GM10248 (cell line): ENCODE results near the gene HTR2A.

Experiments
- CTCF ChIA-PET: fragments of 300-600 bp; sonication (Branson Sonifier 250); formaldehyde crosslinking; extraction: SDS; loops from one replicate; lab custom pipeline; 2021; ENCODE audit warnings: antibody characterized with exemption; lab: Yijun Ruan, JAX
- POLR2A ChIA-PET: fragments of 350-650 bp; sonication (Branson Sonifier 250); formaldehyde crosslinking; extraction: SDS; loops from one replicate; lab custom pipeline; 2020; ENCODE audit warnings: antibody characterized with exemption; lab: Yijun Ruan, JAX
- DNase-seq: peaks from one replicate; pipeline ENCODE4 v3.0.0; 2012; ENCODE audit errors: extremely low spot score
- TF ChIP-seq, protein P1 (sequence below): IDR thresholded peaks from 2 replicates; pipeline ENCODE4 v1.5.1; 2012; ENCODE audit warnings: mild to moderate bottlenecking, low read depth; ENCODE audit errors: extremely low read depth, missing control alignments, control extremely low read depth

HTR2A gene

DNA sequence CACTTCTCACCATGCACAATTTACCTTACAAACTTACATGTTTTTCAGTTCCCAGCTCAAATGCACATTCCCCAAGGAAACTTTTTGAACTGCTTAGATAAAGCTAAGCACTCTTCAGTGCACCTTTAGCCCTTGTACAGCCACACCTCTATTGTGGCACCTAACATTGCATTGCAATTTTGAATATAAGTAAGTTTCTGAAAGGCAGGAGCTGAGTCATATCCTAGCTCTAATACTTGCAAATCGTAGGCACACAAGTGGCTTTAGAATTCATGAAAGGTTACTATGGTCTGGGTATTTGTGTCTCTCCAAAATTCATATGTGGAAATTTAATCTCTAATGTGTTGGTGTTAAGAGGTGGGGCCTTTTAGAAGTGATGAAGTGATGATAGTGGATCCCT, 95.0 kb downstream of the HTR2A start:
- POLR2A ChIA-PET: interaction anchor here (0.6 kb wide), 1 partner anchor 47 kb away, joined by 3 read pairs; no protein-coding TSS in a partner anchor
- TF ChIP-seq, protein P1, sequence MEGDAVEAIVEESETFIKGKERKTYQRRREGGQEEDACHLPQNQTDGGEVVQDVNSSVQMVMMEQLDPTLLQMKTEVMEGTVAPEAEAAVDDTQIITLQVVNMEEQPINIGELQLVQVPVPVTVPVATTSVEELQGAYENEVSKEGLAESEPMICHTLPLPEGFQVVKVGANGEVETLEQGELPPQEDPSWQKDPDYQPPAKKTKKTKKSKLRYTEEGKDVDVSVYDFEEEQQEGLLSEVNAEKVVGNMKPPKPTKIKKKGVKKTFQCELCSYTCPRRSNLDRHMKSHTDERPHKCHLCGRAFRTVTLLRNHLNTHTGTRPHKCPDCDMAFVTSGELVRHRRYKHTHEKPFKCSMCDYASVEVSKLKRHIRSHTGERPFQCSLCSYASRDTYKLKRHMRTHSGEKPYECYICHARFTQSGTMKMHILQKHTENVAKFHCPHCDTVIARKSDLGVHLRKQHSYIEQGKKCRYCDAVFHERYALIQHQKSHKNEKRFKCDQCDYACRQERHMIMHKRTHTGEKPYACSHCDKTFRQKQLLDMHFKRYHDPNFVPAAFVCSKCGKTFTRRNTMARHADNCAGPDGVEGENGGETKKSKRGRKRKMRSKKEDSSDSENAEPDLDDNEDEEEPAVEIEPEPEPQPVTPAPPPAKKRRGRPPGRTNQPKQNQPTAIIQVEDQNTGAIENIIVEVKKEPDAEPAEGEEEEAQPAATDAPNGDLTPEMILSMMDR: no peak
- no peak for DNase-seq
- CTCF ChIA-PET: interaction anchor here (1.6 to 2.5 kb wide), 4 partner anchors 9 to 29 kb away, joined by 6 to 10 read pairs (median 8); no protein-coding TSS in a partner anchor

- POLR2A ChIA-PET: no interaction called here
- no peak for DNase-seq
- TF ChIP-seq, protein P1: no peak
- CTCF ChIA-PET: interaction anchor here (1.0 to 1.3 kb wide), 3 partner anchors 9 to 1239 kb away, joined by 3 read pairs; no protein-coding TSS in a partner anchor
These were observed 97.7 kb downstream of the HTR2A start for GRCh38 chr13:46799139-46799538.

DNA sequence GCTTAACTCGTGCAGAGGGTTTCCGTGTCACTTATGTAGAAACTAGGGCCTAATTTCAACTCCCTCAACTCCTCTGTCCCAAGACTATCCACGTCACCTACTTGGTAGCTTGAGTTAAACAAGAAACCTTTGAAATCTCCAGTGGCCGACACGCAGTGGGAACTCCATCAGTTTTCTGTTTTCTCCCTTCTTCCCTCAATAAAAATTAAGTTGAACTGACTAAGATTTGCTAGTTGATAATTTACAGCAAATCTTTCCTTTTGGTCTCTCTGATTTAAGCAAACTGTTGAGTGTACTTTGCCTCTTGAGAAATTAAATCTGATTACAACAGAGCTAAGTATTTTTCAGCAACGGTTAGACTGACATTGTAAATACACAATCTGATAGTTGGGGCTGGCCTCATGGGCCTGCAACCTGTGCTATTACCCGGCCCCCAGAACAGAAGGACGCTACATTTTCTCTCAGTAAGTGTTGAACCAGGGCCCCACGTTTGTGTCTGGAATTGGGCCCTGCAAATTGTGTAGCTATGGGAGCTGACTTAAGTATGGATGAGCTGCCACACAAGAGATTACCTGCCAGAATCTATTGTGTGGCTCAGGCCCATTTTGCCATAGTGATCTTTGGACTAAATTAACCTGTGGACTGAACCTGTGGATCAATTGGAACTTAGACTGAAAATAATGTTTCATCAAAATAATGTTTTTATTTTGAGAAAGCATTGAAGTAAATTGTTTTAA, 99.2 kb downstream of the HTR2A start:
- no peak for DNase-seq
- TF ChIP-seq, protein P1: no peak
- CTCF ChIA-PET: interaction anchor here (0.8 kb wide), 1 partner anchor 14 kb away, joined by 3 read pairs; no protein-coding TSS in a partner anchor
- POLR2A ChIA-PET: no interaction called here

DNA sequence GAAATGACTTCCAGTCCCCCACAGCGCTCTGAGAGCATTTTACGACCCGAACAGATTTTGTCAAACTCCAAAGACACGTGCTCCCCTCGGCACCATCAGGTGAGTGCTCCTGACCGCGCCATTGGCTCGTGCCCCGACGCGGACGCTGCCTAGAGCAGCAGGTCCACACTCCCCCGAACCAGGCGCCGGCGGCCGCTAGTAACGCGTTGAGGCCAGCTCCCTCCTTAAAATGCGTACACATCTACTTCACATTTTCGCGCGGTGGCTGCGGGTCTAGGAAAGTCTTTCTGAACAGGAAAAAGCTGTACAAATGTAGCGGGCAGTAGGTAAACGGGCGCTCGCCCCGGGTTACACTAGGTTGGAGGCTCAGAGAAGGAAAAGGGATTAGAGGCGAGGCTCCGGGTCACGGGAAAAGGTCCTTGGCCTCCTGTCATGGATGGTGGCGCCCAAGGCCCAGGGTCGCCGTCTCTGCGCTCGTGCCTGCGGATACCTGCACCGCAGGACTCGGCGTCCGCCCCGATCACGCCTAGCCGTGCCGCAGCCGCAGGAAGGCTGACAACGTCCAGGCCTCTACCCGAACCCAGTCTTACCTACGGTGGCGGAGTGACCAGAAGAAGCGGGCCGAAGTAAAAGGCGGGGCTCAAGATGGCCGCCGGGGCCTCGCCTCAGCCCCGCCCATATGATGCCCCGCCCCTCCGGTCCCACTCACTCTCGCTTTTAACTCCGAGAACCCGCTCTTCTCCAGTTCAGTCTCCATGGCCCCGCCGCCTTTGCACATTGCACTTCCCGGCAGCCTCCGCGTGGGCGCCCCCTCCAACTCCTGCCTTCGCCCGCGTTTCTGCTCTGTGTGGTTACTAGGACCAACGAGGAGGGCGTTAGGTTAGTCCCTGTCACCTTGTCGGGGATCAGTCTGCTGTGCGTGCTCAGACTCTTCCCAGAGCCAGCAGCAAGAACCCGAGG, 100.1 kb downstream of the HTR2A start, which contains the start of gene ESD:
Gene ESD (minus strand): TSS at position 647 of the 960 bp plus-strand sequence. CDS start 5,748 bp downstream, outside the sequence.
- CTCF ChIA-PET: interaction anchor here (0.8 kb wide), 1 partner anchor 15 kb away, joined by 3 read pairs; no protein-coding TSS in a partner anchor
- DNase-seq: peak; percentile 94
- TF ChIP-seq, protein P1: no peak
- POLR2A ChIA-PET: no interaction called here

DNA sequence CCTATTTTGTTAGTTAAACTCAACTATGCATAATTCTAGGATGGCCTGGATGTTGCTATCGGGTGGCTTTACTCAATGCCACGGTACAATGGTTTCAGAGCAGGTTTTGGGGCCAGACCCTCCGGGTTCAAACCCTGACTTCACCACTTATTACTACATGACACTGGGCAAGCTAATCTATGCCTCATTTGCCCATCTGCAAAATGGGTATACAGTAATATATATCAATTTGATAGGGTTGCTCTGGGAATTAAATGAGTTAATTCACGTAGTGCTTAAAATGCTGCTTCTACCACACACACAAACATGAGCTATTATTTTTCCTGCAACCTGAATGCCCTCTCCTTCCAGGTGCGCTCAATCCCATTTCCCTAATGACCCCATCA, 100.7 kb downstream of the HTR2A start:
- TF ChIP-seq, protein P1: no peak
- ChIA-PET POLR2A (no interaction called here), CTCF (no interaction called here)
- no peak for DNase-seq

- CTCF ChIA-PET: interaction anchor here (0.7 kb wide), 1 partner anchor 10 kb away, joined by 4 read pairs; no protein-coding TSS in a partner anchor
- POLR2A ChIA-PET: no interaction called here
- DNase-seq: no peak
- TF ChIP-seq, protein P1: no peak
These were observed 101.5 kb downstream of the HTR2A start for GRCh38 chr13:46795321-46795720.
